ENCODE data around the gene SEPTIN12. TPM values are rescaled to one million over a fixed set of nuclear protein-coding genes. Genes with fewer than 3 reads are reported as not detected.

SEPTIN12 gene
- polyA plus RNA-seq, 1 donor (not counting 4 experiments of a cell fraction or from before 2014, with no cell fraction given) = not detected

- DNase-seq (ENCODE audit: low read depth, low spot score) = no peak
- Histone ChIP-seq H3K27me3 (ENCODE audit: control insufficient read depth, extremely low read depth, insufficient read depth, low read length) (no peaks in the 10 kb centered on the region), H4K20me1 (ENCODE audit: control insufficient read depth, extremely low read depth, insufficient read depth, low read length) (no peaks in the 10 kb centered on the region), H3K9me1 (ENCODE audit: control insufficient read depth, extremely low read depth, insufficient read depth, low read length) (no peaks in the 10 kb centered on the region), H2AFZ (ENCODE audit: control insufficient read depth, low read length) (no peak overlapping the region), H3K9me3 (ENCODE audit: control insufficient read depth, low read depth, low read length) (peaks cover 1% of the 10 kb centered on the region), H3K9ac (ENCODE audit: control insufficient read depth, extremely low read depth, insufficient read depth, low read length) (no peak overlapping the region), H3K4me2 (ENCODE audit: control insufficient read depth, extremely low read depth, insufficient read depth, low read depth, low read length) (no peak overlapping the region), H3K4me1 (ENCODE audit: control insufficient read depth, extremely low read depth, insufficient read depth, low read length) (no peaks in the 10 kb centered on the region), H3K27ac (ENCODE audit: control insufficient read depth, insufficient read depth, low read length) (no peak overlapping the region), H3K4me3 (ENCODE audit: control insufficient read depth in 2 of 3, extremely low read depth in 1 of 3, insufficient read depth in 2 of 3, low read depth in 1 of 3, low read length in 3 of 3) (no peak overlapping the region), H3K36me3 (ENCODE audit: control insufficient read depth in 2 of 2, extremely low read depth in 1 of 2, insufficient read depth in 2 of 2, low read length in 2 of 2) (peaks cover 21 to 32% of the 10 kb centered on the region in 2 experiments), H3K79me2 (ENCODE audit: control insufficient read depth, insufficient read depth, low read length) (no peaks in the 10 kb centered on the region)
- no peak for FAIRE-seq
- TF ChIP-seq CTCF (optimal IDR thresholded peaks at IDR 0.05 in 1 of 3, IDR thresholded peaks at IDR 0.05 in 1 of 3, conservative IDR thresholded peaks at IDR 0.05 in 1 of 3; ENCODE audit: extremely low read depth in 1 of 3, insufficient read depth in 2 of 3, low read length in 3 of 3) = no peak
- no peak for TF ChIP-seq EZH2 (IDR thresholded peaks at IDR 0.05; ENCODE audit: low read length)
- dilution Hi-C loops (cut with MboI; ENCODE audit: extremely low pct_ligation_motif_present, low sequenced_read_pairs) = no loop called here
These were observed 35.6 kb downstream of the SEPTIN12 start for GRCh38 chr16:4752351-4753100.

- Histone ChIP-seq H3K9me1 (ENCODE audit: control insufficient read depth, extremely low read depth, insufficient read depth, low read length) (no peaks in the 10 kb centered on the region), H3K79me2 (ENCODE audit: control insufficient read depth, insufficient read depth, low read length) (no peaks in the 10 kb centered on the region), H3K4me1 (ENCODE audit: control insufficient read depth, extremely low read depth, insufficient read depth, low read length) (no peaks in the 10 kb centered on the region), H3K9me3 (ENCODE audit: control insufficient read depth, low read depth, low read length) (peaks cover 1% of the 10 kb centered on the region), H3K36me3 (ENCODE audit: control insufficient read depth in 2 of 2, extremely low read depth in 1 of 2, insufficient read depth in 2 of 2, low read length in 2 of 2) (peaks cover 21 to 27% of the 10 kb centered on the region in 2 experiments), H3K9ac (ENCODE audit: control insufficient read depth, extremely low read depth, insufficient read depth, low read length) (no peak overlapping the region), H3K4me3 (ENCODE audit: control insufficient read depth in 2 of 3, extremely low read depth in 1 of 3, insufficient read depth in 2 of 3, low read depth in 1 of 3, low read length in 3 of 3) (no peak overlapping the region), H3K4me2 (ENCODE audit: control insufficient read depth, extremely low read depth, insufficient read depth, low read depth, low read length) (no peak overlapping the region), H2AFZ (ENCODE audit: control insufficient read depth, low read length) (no peak overlapping the region), H3K27ac (ENCODE audit: control insufficient read depth, insufficient read depth, low read length) (no peak overlapping the region), H3K27me3 (ENCODE audit: control insufficient read depth, extremely low read depth, insufficient read depth, low read length) (no peaks in the 10 kb centered on the region), H4K20me1 (ENCODE audit: control insufficient read depth, extremely low read depth, insufficient read depth, low read length) (no peaks in the 10 kb centered on the region)
- no peak for DNase-seq (ENCODE audit: low read depth, low spot score)
- FAIRE-seq = no peak
- TF ChIP-seq CTCF (optimal IDR thresholded peaks at IDR 0.05 in 1 of 3, IDR thresholded peaks at IDR 0.05 in 1 of 3, conservative IDR thresholded peaks at IDR 0.05 in 1 of 3; ENCODE audit: extremely low read depth in 1 of 3, insufficient read depth in 2 of 3, low read length in 3 of 3) = no peak
- TF ChIP-seq EZH2 (IDR thresholded peaks at IDR 0.05; ENCODE audit: low read length) = no peak
- dilution Hi-C loops (cut with MboI; ENCODE audit: extremely low pct_ligation_motif_present, low sequenced_read_pairs) = no loop called here
These were observed 37.2 kb downstream of the SEPTIN12 start for GRCh38 chr16:4750896-4751295.

Data from keratinocyte (primary cell).